ENCODE data around the gene SLC4A2.

SLC4A2 gene

DNA sequence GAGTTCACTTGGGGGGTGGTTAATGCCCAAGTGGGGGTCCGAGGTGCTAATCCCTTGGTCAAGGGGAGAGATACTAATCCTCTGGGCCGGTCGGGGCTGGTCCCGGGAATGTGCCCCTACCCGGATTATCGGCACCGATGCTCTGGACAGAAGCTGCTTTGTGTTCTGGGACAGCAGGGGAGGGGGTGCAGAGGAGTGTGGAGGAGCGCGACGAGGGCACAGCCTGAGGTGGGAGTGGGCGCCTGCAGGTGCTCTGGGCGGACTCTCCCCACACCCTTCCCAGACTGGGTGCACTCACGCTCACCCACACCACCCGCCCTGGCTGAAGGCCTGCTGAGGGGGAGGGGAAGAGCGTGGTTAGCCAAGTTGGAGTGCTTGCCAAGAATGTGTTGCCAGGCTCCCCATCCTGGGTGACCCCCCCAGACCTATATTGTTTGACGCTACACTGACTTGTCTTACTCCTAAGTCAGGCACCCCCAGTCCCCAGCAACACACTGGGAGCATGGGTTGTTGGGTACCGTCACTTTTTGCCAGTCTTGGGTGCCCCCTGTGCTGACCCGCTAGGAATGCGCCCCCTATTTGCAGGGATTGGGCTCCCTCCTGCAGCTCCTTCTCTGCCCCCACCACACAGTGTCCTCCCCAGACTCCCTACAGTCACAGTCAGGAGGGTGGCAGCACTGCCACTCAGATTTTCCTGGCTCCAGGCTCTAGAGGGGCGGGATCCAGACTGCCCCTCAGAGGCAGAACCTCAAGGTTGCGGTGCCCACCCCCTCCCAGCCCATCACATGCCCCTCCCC lies 1.2 kb downstream of the SLC4A2 start:
- H3K4me3 Mint-ChIP-seq = peak overlapping the region; percentile 93
- peaks cover 34% of the 10 kb centered on the region for H3K4me1 Mint-ChIP-seq (ENCODE audit: low read depth)
- H3K9me3 Mint-ChIP-seq = no peaks in the 10 kb centered on the region
- H3K27ac Mint-ChIP-seq = peak overlapping the region; percentile 31
- peaks cover 5% of the 10 kb centered on the region for H3K36me3 Mint-ChIP-seq (ENCODE audit: low read depth)
- no peaks in the 10 kb centered on the region for H3K27me3 Mint-ChIP-seq

DNA sequence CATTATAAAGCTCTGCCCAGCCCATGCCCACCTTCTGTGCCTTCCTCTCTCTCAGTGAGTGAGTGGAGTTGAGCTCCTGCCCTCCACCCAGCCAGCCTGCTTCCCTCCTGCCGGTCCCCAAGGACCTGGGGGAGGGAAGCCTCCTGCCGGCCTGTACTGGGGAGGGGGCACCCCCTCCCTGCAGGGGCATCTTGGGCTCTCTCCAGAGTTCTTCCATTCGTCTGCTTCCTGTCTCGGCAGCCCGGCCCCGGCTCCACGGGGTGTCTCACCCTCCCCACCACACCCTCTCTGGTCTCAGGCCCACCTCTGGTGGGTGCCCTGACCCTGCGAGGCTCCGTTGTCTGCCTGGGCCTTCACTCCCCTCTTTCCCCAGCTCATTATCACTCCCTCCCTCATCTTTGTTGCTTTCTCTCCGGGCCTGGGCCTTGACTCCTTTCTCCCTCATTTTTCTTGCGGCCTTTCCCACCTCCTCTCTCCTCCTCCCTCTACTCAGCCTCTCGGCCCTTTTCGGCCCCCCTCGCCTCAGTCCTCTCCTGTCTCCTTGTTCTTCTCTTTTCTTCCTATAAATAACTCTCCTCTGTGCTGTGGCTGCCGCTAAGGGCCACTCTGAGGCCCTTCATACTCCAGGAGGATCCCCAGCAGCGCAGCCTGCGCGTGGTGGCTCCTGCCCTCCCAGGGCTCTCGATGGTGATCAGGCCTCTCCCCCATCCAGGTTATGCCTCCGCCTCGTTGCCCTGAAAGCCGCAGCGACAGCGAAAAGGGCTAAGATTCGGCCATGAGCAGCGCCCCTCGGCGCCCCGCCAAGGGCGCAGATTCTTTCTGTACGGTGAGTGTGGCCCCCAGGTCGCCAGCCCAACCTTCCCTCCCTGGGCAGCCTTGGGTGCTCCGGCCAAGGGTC lies 2.1 kb downstream of the SLC4A2 start:
- Mint-ChIP-seq H3K9me3 (no peaks in the 10 kb centered on the region), H3K4me3 (peak overlapping the region; percentile 93), H3K4me1 (ENCODE audit: low read depth) (peaks cover 34% of the 10 kb centered on the region), H3K36me3 (ENCODE audit: low read depth) (peaks cover 5% of the 10 kb centered on the region), H3K27ac (peak overlapping the region; percentile 61), H3K27me3 (no peaks in the 10 kb centered on the region)

DNA sequence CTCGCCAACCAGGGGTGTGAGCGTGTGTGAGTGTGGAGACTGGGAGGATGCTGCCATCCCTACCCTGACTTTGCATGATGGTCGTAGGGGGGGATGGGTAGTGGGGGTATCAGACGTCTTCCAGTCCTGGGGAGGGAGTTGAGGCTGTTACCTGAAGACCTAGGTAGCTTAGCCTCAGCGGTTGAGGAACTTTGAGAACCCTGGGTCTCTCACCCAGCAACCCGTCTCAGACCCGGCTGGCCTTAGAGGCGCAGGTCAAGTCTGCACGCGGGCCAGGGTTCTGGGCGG lies 2.7 kb downstream of the SLC4A2 start:
- Mint-ChIP-seq H3K36me3 (ENCODE audit: low read depth) (peaks cover 8% of the 10 kb centered on the region), H3K27ac (no peak overlapping the region), H3K9me3 (no peaks in the 10 kb centered on the region), H3K4me3 (no peak overlapping the region), H3K27me3 (no peaks in the 10 kb centered on the region), H3K4me1 (ENCODE audit: low read depth) (peaks cover 29% of the 10 kb centered on the region)

DNA sequence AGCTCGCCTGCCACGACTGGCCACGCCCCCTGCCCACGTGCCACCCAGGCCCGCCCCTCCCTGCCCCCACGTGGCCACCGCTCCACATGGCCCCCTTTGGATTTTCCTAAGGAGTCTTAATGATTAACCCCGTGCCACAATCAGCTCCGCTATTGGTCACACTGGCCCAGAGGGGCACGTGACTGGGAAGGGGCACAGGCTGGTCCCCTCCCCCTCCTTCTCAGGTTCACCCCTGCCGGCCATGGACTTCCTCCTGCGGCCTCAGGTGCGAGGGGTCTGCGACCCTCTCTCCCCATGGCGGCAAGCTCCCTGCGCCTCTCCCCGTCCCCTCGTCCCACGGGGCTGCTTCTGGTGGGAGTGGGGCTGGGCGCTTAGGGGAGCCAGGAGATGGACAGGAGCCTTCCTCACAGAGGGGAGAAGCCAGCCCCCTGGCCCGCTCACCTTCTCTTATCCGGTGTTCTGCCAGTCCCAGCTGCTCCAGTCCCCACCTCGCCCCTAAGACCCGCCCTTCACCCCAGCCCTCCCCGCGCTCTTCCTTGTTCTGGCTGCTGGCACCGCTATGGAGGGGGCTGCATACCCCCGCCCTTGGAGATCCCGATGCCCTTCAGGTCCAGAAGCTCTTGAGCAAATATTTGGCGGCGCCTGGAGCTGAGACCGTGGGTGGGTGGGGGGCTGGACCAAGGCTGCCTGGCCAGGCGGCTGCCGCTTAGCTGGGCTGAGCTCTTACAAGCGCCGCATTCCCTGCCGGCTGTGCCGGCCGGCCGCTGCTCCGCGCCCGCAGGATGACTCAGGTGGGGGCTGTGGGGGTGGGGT lies 3.2 kb downstream of the SLC4A2 start:
- Mint-ChIP-seq H3K36me3 (ENCODE audit: low read depth) (peaks cover 12% of the 10 kb centered on the region), H3K27me3 (no peaks in the 10 kb centered on the region), H3K4me3 (no peak overlapping the region)

DNA sequence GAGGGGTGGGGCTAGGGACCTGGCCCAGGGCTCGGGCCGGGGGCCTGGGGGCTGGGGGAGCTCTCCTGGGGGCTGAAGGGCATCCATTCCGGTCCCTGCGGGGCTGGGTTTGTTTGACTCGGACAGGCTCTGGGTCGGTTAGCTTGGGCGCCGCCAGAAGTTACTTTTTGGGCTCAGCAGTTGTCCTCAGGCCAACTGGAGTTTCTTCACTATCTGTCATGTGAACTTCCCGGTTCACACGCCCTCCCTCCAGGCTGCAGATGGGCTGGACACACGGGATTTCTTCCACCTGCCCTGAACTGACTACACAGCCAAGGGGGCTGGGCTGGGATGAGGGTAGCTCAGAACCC lies 3.8 kb downstream of the SLC4A2 start:
- Mint-ChIP-seq H3K36me3 (ENCODE audit: low read depth) (peaks cover 18% of the 10 kb centered on the region), H3K4me3 (no peak overlapping the region), H3K27me3 (no peaks in the 10 kb centered on the region), H3K27ac (no peak overlapping the region), H3K4me1 (ENCODE audit: low read depth) (peaks cover 21% of the 10 kb centered on the region), H3K9me3 (no peaks in the 10 kb centered on the region)

More for the DNA sequence above, 3.2 kb downstream of the SLC4A2 start:
- Mint-ChIP-seq H3K4me1 (ENCODE audit: low read depth) (peaks cover 24% of the 10 kb centered on the region), H3K9me3 (no peaks in the 10 kb centered on the region), H3K27ac (no peak overlapping the region)

DNA sequence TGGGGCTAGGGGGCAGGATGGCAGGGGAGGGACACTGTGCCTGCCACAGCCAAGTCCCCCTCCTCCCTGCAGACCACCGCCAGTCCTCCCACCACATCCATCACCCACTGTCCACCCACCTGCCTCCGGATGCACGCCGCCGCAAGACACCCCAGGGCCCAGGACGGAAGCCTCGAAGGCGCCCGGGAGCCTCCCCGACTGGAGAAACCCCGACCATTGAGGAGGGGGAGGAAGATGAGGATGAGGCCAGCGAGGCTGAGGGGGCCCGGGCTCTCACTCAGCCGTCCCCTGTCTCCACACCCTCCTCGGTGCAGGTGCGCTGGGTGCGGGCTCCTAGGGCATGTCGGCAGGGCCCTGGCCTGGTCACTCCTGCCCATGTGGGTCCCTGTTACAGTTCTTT lies 5.1 kb downstream of the SLC4A2 start:
- H3K36me3 Mint-ChIP-seq (ENCODE audit: low read depth) = peaks cover 18% of the 10 kb centered on the region

DNA sequence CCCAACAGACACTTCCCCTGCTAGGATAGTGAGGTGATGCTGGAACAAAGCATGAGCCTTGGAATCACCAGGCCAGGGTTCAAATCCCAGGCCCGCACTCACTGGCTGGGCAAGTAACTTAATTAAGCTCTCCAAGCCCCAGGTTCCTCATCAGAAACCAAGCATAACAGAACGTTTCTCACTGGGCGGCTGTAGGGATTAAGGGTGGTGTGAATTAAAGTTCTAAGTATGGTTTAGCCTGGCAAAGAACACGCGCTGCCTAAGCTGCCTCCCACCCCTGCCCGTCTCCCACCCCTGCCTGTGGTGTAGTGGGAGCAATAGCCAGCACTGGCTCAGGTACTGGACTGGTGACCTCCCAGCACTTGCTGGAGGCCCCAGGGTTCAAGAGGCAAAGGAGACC lies 5.6 kb downstream of the SLC4A2 start:
- Mint-ChIP-seq H3K4me1 (ENCODE audit: low read depth) (peaks cover 10% of the 10 kb centered on the region), H3K27ac (no peak overlapping the region), H3K4me3 (no peak overlapping the region), H3K27me3 (no peaks in the 10 kb centered on the region), H3K9me3 (no peaks in the 10 kb centered on the region), H3K36me3 (ENCODE audit: low read depth) (peaks cover 18% of the 10 kb centered on the region)

More for the DNA sequence above, 5.1 kb downstream of the SLC4A2 start:
- peaks cover 10% of the 10 kb centered on the region for H3K4me1 Mint-ChIP-seq (ENCODE audit: low read depth)
- no peaks in the 10 kb centered on the region for H3K27me3 Mint-ChIP-seq
- H3K9me3 Mint-ChIP-seq = no peaks in the 10 kb centered on the region
- H3K4me3 Mint-ChIP-seq = no peak overlapping the region
- no peak overlapping the region for H3K27ac Mint-ChIP-seq

DNA sequence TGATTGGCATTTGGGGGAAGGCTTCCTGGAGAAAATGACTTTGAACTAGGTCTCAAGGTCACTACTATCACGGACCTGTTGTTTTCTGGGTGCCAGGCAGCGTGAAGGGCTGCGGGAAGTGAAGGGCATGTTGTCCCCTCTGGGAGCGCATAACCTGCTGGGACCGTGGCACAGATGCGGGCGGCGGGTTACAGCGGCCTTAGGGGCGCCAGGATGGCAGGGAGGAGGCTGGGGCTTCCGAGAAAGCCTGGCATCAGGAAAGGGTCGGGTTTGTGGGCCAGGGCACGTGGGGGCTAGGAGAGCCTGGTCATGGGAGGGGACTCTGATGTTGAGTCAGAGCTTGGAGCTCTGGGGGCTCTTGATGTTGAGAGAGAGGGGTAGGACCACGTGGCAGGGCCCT lies 6.1 kb downstream of the SLC4A2 start:
- Mint-ChIP-seq H3K27ac (no peak overlapping the region), H3K27me3 (no peaks in the 10 kb centered on the region), H3K4me3 (no peak overlapping the region), H3K36me3 (ENCODE audit: low read depth) (peaks cover 18% of the 10 kb centered on the region), H3K4me1 (ENCODE audit: low read depth) (peaks cover 10% of the 10 kb centered on the region), H3K9me3 (no peaks in the 10 kb centered on the region)

DNA sequence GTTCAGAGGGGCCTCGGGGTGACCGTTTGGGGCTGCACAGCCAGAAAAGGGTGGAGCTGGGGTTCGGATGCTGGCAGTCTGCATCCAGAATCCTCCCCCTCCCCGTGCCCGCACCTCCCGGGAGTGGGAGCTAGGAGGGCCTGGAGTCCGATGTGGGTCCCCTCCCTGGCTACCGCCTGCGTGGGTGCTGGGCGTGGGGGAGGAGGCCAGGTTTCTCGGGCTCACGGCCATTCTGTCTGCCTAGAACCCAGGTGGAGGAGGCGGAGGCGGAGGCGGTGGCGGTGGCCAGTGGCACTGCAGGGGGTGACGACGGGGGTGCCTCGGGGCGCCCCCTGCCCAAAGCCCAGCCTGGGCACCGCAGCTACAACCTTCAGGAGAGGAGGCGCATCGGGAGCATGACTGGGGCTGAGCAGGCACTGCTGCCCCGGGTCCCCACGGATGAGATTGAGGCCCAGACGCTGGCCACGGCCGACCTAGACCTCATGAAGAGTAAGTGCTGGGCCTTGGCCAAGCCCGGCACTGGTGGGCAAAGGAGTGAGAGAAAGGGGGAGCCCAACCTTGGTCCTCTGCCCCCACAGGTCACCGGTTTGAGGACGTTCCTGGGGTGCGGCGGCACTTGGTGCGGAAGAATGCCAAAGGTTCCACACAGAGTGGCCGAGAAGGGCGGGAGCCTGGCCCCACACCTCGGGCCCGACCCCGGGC lies 7.0 kb downstream of the SLC4A2 start:
- Mint-ChIP-seq H3K4me3 (no peak overlapping the region), H3K36me3 (ENCODE audit: low read depth) (peaks cover 18% of the 10 kb centered on the region), H3K4me1 (ENCODE audit: low read depth) (peaks cover 3% of the 10 kb centered on the region), H3K9me3 (no peaks in the 10 kb centered on the region), H3K27me3 (no peaks in the 10 kb centered on the region), H3K27ac (no peak overlapping the region)

DNA sequence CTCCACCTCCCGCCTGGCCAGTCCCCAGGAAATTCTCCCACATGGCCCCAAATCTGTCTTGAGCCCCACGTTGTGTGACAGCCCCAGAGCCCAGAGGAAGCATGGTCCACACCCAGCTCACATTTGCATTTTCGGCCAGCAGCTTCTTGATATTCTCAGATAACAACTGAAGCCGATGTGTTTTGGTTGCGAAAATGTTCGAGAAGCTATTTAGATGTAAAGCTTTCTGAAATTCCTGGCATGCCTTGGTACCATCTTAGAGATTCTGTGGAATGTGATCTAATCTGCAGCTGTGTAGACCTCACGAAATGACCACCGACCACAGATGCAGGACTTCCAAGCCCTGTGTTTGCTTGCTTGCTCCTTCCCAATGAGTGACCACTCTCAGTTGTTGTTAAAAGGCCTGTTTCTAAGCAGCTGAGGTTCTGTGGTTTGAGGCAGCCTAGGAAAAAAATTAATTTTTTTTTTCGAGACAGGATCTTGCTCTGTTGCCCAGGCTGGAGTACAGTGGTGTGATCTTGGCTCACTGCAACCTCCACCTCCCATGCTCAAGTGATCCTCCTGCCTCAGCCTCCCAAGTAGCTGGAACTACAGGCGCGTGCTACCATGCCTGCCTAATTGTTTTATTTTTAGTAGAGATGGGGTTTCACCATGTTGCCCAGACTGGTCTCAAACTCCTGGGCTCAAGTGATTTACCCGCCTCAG lies 8.8 kb downstream of the SLC4A2 start:
- Mint-ChIP-seq H3K4me1 (ENCODE audit: low read depth) (no peaks in the 10 kb centered on the region), H3K9me3 (no peaks in the 10 kb centered on the region), H3K27ac (no peak overlapping the region), H3K4me3 (no peak overlapping the region), H3K36me3 (ENCODE audit: low read depth) (peaks cover 25% of the 10 kb centered on the region), H3K27me3 (no peaks in the 10 kb centered on the region)

DNA sequence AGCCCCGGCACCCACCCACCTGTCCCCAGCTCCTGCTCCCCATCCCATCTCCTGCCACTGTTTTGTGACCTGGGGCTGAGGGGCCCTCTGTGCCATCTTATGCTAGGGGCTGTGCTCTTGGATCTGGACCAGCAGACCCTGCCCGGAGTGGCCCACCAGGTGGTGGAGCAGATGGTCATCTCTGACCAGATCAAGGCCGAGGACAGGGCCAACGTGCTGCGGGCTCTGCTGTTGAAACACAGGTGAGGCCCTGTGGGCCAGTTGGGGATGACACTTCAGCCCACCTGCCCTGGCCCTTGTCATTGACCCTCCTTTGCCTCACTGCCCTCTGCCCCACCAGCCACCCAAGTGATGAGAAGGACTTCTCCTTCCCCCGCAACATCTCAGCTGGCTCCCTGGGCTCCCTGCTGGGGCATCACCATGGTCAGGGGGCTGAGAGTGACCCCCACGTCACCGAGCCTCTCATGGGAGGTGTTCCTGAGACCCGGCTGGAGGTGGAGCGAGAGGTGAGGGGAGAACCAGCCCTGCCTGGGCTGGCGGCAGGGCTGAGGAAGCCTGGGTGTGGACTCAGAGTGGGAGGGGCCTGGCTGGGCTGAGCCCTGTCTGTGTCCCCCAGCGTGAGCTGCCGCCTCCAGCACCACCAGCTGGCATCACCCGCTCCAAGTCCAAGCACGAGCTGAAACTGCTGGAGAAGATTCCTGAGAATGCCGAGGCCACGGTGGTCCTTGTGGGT lies 10.6 kb downstream of the SLC4A2 start:
- Mint-ChIP-seq H3K27ac (no peak overlapping the region), H3K9me3 (no peaks in the 10 kb centered on the region), H3K27me3 (no peaks in the 10 kb centered on the region), H3K4me3 (no peak overlapping the region), H3K36me3 (ENCODE audit: low read depth) (peaks cover 34% of the 10 kb centered on the region), H3K4me1 (ENCODE audit: low read depth) (no peaks in the 10 kb centered on the region)

DNA sequence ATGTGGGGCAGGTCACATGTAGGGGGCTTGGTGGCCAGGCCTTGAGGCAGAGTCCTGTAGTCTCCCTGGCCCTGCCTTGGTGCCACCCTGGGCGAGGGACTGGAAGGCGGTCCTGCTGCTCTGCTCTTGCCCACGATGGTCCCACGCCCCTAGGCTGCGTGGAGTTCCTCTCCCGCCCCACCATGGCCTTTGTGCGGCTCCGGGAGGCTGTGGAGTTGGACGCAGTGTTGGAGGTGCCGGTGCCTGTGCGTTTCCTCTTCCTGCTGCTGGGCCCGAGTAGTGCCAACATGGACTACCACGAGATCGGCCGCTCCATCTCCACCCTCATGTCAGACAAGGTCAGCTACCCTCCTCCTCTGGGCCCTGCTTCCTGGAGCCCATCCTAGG lies 11.2 kb downstream of the SLC4A2 start:
- H3K36me3 Mint-ChIP-seq (ENCODE audit: low read depth) = peaks cover 32% of the 10 kb centered on the region
- H3K27ac Mint-ChIP-seq = no peak overlapping the region
- no peak overlapping the region for H3K4me3 Mint-ChIP-seq
- no peaks in the 10 kb centered on the region for H3K27me3 Mint-ChIP-seq
- no peaks in the 10 kb centered on the region for H3K4me1 Mint-ChIP-seq (ENCODE audit: low read depth)
- H3K9me3 Mint-ChIP-seq = no peaks in the 10 kb centered on the region

DNA sequence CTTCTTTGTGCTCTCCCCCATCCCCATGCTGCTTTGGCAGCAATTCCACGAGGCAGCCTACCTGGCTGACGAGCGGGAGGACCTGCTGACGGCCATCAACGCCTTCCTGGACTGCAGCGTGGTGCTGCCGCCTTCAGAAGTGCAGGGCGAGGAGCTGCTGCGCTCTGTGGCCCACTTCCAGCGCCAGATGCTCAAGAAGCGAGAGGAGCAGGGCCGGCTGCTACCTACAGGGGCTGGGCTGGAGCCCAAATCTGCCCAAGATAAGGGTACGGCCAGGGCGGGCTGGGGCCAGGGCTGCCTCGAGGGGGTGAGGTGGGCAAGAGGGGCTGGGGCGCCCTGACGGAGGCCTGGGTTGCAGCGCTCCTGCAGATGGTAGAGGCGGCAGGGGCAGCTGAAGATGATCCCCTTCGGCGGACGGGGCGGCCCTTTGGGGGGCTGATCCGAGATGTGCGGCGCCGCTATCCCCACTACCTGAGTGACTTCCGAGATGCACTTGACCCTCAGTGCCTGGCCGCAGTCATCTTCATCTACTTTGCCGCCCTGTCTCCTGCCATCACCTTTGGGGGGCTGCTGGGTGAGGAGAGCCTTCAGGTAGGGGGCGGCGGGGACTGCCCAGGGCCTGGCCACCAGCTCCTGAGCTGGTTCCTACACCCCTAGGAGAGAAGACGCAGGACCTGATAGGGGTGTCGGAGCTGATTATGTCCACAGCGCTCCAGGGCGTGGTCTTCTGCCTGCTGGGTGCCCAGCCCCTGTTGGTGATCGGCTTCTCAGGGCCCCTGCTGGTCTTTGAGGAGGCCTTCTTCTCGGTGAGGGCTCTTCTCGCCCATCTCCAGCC lies 11.9 kb downstream of the SLC4A2 start:
- no peaks in the 10 kb centered on the region for H3K4me1 Mint-ChIP-seq (ENCODE audit: low read depth)
- peaks cover 39% of the 10 kb centered on the region for H3K36me3 Mint-ChIP-seq (ENCODE audit: low read depth)
- H3K27ac Mint-ChIP-seq = no peak overlapping the region
- no peaks in the 10 kb centered on the region for H3K9me3 Mint-ChIP-seq
- H3K27me3 Mint-ChIP-seq = no peaks in the 10 kb centered on the region
- no peak overlapping the region for H3K4me3 Mint-ChIP-seq

Data from stimulated activated naive CD8-positive, alpha-beta T cell treated with anti-CD3 and anti-CD28 coated beads, Interleukin-15, Interleukin-2, amounts not matched to agents 100 ng/mL and 50 ng/mL, for 24 hours (primary cell).